T1000 (cell line): ENCODE data around the gene ZNF366.
"Not testable (repeated sequence)": the region's sequence is repeated elsewhere in the genome, so short reads cannot be mapped to it uniquely, and the experiment has no call there.

Experiments
- DNase-seq: peaks from one replicate; lab custom pipeline; 2025; ENCODE audit warnings: mixed read lengths; lab: John Stamatoyannopoulos, UW

Gene ZNF366

DNA sequence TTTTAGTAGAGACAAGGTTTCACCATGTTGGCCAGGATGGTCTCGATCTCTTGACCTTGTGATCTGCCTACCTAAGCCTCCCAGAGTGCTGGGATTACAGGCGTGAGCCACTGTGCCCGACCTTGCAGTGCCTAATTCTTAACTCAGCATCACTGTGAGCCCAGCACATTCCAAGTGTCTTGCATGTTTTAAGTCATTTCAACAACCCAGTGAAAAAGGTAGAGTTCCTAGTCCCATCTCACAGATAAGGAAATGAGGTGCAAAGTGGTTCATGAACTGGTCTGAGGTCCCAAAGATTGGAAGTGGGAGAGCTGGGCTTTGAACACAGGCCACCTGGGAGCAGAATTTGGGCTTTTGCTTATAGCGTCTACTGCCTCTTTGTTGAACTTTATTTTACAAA is 68.0 kb downstream of the ZNF366 start:
- no peak for DNase-seq

DNA sequence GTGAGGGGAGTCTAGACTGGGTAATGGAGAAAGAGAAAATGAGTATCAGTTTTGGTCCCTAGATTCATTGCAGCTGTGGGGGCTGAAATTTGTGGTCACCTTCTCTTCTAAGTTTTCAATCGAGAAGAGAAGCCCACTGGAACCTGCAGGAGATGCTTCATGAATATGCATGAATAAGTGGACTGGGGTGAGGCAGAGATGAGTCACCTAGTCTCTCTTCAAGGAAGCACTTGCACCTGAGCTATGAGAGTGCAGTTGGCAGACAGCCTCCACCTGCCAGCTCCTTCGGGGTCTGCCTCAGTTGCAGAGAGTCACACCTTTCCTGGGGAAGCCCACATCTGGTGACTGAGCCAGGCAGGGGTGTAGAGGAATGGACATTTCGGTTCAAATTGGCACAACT is 69.1 kb downstream of the ZNF366 start:
- DNase-seq, result no peak

DNA sequence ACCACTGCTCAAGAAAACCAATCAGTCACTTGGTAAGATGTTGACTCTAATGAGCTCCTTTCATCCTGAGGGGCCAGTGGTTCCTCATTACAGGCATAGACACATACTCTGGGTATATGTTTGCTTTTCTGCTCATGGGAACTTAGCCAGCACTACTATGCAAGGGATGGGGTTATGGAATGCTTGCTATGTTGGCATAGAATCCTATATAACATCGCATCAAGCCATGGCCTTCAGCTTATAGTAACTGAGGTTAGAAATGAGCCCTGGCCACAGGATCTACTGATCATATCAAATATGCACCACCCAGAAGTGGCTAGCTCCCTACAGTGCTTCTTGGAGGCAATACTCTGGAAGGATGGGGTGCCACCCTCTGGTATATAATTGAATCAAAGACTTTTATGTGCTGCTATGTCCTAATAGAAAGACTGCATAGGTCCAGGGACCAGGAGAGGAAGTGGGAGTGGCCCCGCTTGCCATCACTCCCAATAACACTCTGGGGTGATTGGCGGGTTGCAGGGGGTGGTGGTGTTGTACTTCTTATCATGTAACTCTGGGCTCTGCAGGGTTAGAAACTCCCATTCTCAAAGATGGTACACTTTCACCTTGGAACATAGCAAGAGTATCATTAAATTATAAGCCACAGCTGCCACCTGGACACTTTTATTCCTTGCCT is 70.3 kb downstream of the ZNF366 start:
- DNase-seq, result no peak

DNA sequence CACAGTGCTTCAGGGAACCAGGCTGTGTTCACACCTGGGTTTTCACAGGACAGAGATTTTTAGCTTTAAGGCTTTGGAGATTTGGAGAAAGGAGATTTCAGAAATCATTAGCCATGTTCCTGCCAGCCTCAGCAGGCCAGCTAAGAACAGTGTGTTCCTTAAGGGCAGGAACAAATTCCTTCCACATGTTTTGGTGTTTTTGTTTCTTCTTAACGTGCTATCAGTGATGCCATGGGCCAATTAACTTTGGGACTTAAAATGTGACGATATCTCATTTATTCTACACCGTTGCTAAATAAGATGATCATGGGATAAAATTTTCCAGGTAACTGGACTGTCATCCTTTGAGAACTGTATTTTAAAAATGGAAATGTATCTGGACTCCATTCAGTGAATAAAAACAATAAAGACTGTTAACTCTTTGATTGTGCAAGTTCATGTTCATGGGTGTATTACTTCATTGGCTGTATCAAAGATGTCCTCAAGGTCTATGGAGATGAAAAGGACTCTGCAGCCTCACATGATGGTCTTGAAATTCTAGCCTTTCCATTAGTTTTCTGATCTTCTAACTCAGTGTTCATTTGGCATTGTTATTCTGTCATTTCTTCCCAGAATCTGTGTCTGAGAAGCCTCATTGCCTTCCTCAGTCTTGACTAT is 72.3 kb downstream of the ZNF366 start:
- DNase-seq, result no peak

DNA sequence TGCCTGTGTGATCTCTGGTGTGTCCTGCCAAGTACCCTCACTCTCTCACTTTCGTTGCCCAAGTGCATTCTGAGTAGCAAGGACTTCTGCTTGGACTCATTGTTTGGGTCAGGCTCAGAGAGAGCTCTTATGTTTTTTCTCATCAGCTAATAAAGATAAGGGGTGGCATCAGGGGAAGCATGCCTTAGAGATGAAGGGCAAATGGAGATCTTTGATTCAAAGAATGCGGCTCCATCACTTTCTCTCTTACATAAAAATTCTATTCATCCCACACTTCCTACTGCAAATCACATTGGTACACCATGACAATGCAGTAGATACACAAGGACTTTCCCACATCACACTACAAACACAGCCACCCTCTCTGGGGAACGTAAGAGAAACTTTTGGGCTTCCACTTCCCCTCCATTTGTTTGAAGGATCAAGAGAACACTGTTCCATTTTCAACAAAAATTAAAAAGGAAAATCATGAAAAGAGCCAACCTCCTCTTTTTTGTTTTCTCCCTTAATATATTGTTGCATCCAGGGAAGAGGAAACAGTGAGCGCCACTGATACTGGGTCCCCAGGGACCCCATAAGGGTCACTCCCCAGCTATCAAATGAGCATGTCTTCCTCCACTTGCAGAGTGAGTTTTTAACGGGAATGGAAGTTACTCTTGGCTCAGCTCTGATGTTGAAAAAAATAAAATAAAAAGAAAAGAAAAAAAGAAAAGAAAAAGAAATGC is 73.0 kb downstream of the ZNF366 start:
- no peak for DNase-seq

DNA sequence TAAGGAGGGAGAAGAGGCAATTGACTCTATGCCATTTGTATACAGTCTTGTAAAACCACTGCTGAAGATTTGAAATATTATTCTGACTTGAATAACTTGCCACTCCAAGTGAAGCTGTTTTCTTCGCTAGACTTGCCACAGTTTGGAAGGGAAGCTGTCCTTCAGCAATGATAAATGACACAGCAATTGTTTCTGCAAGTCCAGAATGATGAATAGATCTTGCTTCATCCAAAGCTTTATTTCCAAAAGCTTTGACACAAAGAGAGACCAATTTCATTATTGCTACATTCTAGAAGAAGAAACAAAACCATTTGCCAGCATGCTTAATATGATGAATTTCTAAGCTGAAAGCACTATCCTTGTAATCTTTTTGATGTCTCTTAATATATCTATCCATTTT is 73.7 kb downstream of the ZNF366 start:
- DNase-seq, result no peak

DNA sequence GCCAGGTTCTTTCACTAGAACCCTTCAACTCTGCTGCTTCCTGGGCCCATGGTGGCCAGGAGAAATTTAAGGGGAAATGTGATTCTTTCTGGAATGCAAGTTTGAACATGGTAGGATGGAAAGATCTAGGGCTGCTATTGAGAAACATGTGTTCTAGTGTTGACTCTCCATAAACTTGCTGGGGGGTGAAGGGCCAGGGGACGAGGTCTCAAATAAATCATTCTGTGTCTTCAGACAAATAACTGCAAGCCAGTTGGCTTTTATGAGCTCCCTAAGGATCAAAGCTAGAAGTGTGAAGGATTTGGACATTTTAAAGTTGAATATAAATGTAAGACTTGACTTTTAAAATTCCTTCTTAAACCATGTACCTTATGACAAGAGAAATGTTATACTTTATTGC is 78.5 kb downstream of the ZNF366 start:
- no peak for DNase-seq

DNA sequence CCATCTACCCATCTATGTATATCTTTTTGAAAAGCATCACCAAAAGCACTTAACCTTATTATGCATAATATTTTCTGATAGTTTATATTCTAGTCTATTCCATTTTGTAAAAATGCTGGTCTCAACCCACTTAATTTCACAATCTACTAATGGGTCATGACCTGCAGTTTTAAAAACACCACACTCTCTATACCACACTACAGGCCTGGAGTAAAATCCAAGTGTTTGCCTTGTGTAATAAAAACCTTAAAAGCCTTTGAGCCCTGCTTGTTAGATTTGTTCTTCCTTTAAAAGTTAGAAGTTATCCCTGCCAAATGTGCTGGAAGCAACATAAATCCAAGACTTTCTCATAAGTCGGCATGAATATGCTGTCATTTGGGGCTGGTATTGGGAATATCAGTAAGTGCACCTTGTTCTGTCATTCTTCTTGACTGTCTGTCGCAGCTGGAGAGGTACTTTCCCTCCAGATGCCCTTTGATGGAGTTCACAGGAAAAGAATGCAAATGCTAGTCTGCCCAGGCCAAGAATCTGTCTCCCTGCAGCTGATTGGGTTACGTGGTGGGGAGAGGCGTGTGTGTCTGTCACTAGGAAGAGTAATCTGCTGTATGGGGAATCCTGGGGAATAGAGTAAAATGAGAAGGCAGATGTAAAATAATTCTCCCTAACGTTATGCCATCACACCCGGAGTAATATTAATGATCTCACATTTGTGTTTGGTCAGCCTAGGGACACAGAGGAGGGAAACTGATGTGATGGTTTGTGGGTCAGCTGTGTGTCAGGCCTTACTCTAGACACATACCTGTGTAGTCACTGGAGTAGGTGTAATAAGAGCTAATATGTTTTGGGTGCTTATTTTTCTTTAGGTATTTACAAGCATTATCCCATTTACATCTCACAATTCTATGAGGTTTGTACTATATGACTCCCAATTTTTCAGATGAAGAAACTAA is 79.4 kb downstream of the ZNF366 start:
- DNase-seq, result no peak

DNA sequence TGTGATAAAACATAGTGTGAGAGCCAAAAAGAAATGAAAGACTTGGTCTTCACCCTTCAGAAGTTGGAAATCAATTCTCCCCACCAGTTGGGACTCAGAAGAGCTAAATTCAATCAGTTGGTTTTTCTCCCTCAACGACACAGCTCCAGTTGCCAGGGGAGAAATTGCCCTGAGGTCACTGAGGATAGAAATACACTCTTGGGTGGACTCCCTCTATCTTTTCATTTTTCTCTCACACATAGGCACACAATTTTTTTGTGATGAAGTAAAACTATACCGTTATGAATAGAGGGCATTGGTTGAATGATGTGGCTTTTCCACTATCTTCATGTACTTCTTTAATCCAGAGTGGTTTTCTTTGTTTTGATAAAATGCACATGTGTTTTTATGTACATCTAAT is 80.2 kb downstream of the ZNF366 start:
- no peak for DNase-seq

DNA sequence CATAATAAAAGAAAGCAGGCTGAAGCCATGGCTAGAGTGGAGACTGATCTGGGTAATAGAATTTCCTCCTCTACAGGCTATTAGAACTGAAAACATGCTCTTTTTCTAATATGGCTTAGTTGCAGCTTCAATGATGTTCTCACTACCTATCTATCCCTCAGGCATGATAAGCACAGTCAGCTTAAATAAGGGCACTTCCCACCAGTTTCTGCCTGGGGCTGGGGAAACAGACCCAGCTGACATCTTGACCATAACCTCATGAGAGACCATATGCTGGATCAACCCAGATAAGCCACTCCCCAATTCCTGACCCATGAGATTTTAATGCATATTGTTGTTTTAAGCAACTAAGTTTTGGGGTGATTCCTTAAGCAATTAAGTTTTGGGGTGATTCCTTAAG is 81.2 kb downstream of the ZNF366 start:
- DNase-seq, result no peak

DNA sequence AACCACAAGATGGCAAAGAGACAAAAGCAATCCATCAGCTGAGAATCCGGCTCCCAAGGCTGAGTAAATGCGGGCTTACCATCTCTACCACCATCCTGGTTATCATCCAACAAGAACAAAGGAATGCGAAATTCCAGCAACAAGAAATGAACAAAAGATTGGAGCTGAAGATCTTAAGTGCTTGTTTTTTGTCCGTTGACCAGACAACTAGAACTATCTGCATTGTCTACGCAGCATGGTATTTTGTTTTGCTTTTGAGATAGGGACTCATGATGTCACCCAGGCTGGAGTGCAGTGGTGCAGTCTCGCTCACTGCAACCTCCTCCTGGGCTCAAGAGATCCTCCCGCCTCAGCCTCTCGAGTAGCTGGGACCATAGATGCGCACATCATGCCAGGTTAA is 88.9 kb downstream of the ZNF366 start:
- DNase-seq, result no peak

DNA sequence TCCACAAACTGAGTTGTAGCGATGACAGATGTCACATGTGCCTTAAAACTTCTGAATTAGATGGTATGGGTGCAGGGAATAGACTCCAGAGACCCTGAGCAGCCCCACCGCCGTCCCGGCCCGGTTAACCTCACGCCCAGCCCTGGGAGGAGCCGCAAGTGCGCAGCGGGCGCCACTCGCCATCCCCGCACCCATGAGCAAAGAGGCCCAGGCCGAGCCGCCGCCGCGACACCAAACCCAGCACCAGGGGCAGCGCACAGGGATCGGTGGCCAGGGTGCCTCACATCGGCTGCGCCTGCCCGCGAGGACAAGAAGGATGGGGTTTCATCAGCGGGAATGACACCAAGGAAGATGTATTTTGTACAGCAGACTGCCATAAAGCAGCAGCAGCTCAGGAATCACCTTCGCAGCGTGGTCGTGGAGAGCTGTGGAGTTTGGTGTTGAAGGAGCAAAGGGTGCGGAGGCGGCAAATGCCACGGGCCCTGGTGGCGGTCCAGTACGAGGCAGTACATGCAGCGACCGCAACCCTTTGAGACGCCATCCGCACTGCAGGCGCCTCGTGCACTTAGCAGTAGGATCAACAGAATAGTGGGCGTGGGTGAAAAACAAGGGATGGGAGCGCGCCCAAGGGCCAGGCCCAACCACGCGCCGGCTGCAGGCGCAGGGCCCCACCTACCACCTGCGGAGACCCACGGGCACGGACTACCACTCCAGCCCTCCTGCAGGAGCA is 89.7 kb downstream of the ZNF366 start:
- DNase-seq, result no peak

DNA sequence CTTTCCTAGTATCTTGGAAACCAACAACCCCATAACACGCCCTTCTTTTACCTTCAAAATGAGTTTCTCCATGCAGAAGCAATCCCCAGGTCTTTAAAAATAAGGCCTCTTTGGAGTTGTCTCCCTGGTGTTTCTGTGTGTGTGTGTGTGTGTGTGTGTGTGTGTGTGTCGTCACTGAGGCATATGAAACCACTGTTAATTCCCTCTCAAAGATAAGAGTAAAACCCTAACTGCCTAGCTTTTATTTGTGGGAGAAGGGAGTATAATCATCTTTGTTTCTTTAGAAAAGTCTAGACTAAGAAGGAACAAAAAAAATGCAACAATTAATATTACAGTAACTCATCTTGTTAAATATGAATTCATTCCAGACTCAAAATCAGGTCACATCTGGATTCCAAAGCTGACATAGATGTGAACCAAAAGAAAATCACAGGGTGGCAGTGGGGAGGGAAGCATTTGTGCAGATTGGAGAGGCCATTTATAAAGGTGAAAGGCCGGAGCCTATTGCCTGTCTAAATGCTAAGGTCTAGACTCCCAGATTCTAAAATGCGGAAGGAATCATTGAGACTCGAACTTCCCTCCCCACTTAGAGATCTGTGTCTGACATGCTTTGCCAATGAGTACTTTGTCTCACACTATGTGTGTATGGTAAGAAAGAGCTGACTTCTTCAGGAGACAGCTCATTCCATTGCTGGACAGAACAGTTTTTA is 91.4 kb downstream of the ZNF366 start:
- DNase-seq, result no peak

DNA sequence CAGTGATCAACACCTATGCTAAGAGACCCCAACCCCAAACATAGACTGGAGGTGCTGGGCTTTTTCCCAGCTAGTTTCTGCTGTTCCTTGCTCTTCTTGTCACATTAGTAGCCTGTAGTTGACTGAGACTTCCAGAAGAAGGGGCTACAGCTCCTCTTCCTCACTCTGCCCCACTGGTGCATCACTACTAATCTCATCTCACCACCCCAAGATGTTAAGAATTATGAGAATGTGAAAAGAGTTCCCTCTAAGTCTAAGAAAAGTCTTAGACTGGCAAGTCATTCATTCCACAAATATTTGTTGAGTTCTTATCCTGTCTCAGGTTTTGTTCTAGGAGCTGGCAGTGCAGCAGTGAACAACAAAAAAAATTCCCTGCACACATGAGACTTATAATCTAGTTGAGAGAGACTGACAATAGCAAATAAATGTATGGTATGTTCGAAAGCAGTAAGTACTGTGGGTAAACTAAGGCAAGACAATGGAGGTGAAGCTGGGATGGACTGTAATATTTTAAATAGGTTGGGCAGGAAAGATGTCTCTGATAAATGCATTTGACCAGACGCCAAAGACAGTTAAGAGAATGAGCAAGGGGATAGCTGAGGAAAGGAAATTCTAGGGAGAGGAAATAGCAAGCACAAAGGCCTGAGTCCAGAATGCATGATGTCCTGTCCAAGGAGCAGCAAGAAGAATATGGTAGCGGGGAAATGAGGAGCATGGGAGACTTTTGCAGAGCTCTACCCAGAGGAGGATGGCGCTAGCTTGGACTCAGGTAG is 94.7 kb downstream of the ZNF366 start:
- DNase-seq, result no peak

DNA sequence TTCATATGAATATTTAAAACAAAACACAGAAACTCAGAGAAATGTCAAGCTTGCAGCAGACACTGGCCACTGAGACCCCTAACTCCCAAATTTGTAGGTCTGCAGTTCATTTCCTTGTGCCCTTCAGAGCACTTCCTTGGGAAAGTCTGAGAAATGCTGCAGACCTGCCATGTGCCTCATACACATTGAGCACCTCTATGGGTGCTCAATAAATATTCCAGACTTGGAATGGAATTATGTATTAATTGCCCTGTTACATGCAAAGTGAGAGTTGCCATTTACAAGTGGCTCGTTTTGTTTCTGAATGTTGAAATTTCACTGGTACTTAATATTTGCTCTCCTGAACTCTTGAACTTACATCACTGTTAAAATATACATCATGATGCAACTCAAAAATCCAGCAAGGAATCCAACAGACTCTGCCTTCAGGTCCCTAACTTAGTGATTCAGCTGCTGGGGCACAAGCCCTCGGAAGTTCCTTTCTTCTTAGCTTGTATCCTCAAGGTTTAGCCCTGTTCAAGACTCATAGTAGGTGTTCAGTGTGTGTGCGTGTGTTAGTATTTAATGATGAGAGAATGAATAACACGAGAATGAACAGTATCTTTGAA is 96.4 kb downstream of the ZNF366 start:
- DNase-seq, result no peak

DNA sequence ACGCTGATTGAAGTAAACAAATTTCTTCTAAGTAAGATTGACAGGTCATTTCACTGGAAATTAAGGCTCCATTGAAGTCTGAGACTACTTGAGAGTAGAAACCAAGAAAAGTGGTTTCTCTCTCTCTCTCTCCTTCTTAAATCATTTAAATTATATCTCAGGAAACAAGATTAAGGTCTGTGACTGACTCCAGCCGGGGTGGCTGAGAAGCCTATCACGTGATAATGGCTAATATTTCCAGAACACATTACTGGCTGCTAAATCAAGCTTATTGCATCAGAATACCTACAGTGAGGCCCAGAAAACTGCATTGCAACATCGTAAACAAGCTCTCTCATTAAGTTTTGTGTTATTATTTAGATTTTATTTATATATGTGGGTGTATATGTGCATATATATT is 98.6 kb downstream of the ZNF366 start:
- DNase-seq, result no peak

DNA sequence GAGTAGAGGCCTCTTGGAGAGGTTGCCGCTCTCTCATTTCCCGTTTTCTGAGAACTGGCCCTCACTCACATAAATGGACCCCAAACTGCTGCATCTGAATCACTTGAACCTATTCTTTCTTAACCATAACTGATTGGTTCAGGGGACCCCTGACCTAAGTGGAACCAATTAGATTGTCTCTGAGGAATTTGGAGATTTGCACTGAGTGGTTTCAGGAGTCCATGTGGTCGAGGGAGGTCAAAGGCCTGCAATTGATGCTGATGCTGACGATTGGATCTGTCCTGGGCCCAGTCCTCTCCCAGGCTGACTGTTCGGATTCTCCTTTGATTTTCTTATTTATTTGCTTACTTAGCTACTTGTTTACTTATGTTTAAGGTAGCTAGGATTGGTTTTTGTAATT is 99.1 kb downstream of the ZNF366 start:
- no peak for DNase-seq

DNA sequence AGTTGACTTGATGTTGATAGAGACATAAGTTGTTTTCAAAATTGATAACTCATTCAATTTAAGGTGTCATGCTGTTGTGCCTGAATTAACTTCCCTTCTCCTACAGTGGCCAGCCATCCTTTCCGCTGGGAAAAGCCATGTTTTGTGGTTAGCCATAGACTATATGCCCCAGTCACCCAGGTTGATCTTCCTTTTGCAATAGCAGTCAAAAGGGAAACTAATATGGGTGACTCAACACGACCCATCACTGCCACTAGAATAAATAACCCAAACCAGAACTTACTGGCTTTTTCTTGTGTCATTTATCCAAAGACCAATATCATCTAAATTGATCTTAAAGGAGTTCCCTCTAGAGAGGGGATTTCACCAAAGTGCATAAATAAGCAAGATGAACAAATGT is 99.7 kb downstream of the ZNF366 start:
- no peak for DNase-seq

DNA sequence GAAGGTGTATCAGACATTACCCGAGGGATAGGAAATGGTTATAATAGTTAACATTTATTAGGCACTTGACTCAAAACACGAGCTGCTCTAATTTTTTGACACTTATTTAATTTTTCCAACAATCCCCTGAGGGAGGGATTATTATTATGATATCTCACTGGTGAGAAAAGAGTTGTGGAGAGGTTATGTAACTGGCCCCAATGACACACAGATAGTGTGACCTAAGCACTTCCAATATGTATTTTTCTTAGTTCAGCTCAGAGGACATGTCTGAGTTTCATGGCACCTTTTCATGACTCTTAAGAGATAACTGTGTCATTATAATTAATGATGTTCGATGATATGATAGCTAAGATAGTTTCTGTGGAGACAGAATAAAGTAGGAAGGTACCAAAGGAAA is 100.1 kb downstream of the ZNF366 start:
- no peak for DNase-seq

DNA sequence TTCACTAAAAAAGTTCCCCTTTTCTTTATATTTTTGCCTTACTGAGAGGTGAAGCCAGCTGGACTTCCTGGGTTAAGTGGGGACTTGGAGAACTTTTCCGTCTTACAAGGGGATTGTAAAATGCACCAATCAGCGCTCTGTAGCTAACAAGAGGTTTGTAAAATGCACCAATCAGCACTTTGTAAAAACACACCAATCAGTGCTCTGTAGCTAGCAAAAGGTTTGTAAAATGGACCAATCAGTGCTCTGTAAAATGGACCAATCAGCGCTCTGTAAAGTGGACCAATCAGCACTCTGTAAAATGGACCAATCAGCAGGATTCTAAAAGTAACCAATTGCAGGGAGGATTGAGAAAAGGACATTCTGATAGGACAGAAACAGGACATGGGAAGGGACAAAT is 102.4 kb downstream of the ZNF366 start:
- DNase-seq, result not testable (repeated sequence)
